PC-9 (cell line): ENCODE data around the gene KIF26A. TPM values are rescaled to one million over a fixed set of nuclear protein-coding genes. Genes with fewer than 3 reads are reported as not detected.

Experiments used
- BruUV-seq: library from RNA; stranded (reverse); fragments of 400-500 nt; replicated peaks from 2 replicates; lab custom pipeline; 2021; lab: Mats Ljungman, UMichigan
- CTCF ChIA-PET: fragments of 300-600 bp; sonication (Branson Sonifier 250); formaldehyde crosslinking; loops from one replicate; lab custom pipeline; 2022; ENCODE audit warnings: antibody characterized with exemption; lab: Charles Lee
- POLR2A ChIA-PET: fragments of 300-600 bp; sonication (Branson Sonifier 250); formaldehyde crosslinking; loops from one replicate; lab custom pipeline; 2022; ENCODE audit warnings: antibody characterized with exemption; ENCODE audit not compliant: unreplicated experiment; lab: Charles Lee
- DNase-seq, 2 experiments: peaks; one replicate each; pipeline versions ENCODE4 v3.0.0 to v3.0.0-alpha.2; 2015 to 2022; ENCODE audit warnings: mixed read lengths in 1 of 2
- H2AFZ ChIP-seq: fragments of 200-600 bp; sonication (generic); 2 replicates; pipeline ENCODE4 v1.8.1; 2017; ENCODE audit warnings: antibody characterized with exemption
- H3F3A ChIP-seq: fragments of 200-600 bp; sonication (generic); 2 replicates; pipeline ENCODE4 v1.8.1; 2017; ENCODE audit warnings: antibody characterized with exemption, mild to moderate bottlenecking, low read depth; ENCODE audit not compliant: insufficient read depth
- H3K27ac ChIP-seq: fragments of 200-600 bp; sonication (generic); 2 replicates; pipeline ENCODE4 v1.6.1; 2016; ENCODE audit warnings: mixed run types
- H3K27me3 ChIP-seq: fragments of 200-600 bp; sonication (generic); 2 replicates; pipeline ENCODE4 v1.6.1; 2016; ENCODE audit warnings: low read depth, mixed run types; ENCODE audit not compliant: insufficient read depth
- H3K36me3 ChIP-seq: fragments of 200-600 bp; sonication (generic); 2 replicates; pipeline ENCODE4 v1.6.1; 2016; ENCODE audit warnings: low read depth, mixed run types
- H3K4me1 ChIP-seq: fragments of 200-600 bp; sonication (generic); replicated peaks from 2 replicates; pipeline ENCODE4 v1.6.1; 2016; ENCODE audit warnings: mixed run types; ENCODE audit not compliant: insufficient read depth
- H3K4me2 ChIP-seq: fragments of 200-600 bp; sonication (generic); 2 replicates; pipeline ENCODE4 v1.6.1; 2017; ENCODE audit warnings: mixed run types
- H3K4me3 ChIP-seq: fragments of 200-600 bp; sonication (generic); 2 replicates; pipeline ENCODE4 v1.6.1; 2016; ENCODE audit warnings: mixed run types
- H3K79me2 ChIP-seq: fragments of 200-600 bp; sonication (generic); 2 replicates; pipeline ENCODE4 v1.6.1; 2017; ENCODE audit warnings: low read depth, mixed run types
- H3K9me2 ChIP-seq: fragments of 200-600 bp; sonication (generic); 2 replicates; pipeline ENCODE4 v1.8.1; 2017; ENCODE audit warnings: mild to moderate bottlenecking; ENCODE audit not compliant: insufficient read depth
- H3K9me3 ChIP-seq: fragments of 200-600 bp; sonication (generic); 2 replicates; pipeline ENCODE4 v1.8.1; 2016; ENCODE audit warnings: low read depth; ENCODE audit not compliant: insufficient read depth
- H4K20me1 ChIP-seq: fragments of 200-600 bp; sonication (generic); 2 replicates; pipeline ENCODE4 v1.8.1; 2017; ENCODE audit not compliant: insufficient read depth
- EZH2 ChIP-seq: fragments of 200-600 bp; sonication (generic); IDR thresholded peaks from 2 replicates; pipeline ENCODE4 v1.8.0; 2017; ENCODE audit warnings: antibody characterized with exemption, low read depth
- intact Hi-C: fragments of 100-400 bp; cut with micrococcal nuclease; formaldehyde crosslinking; loops from one replicate; pipeline ENCODE4 v1.10.0; 2022; ENCODE audit not compliant: unreplicated experiment
- total RNA-seq: library from RNA; stranded (reverse); gene quantifications from 2 replicates; pipeline ENCODE4 v1.2.3, GENCODE V29; 2021
- TF ChIP-seq, protein P1 (sequence below): fragments of 200-600 bp; sonication (generic); conservative IDR thresholded peaks from 2 replicates; pipeline ENCODE4 v1.6.1; 2017; ENCODE audit warnings: mixed run types, antibody characterized with exemption, mild to moderate bottlenecking, moderate library complexity

The KIF26A gene
- total RNA-seq, 1 experiment from 2014 or later: 0.17 TPM

DNA sequence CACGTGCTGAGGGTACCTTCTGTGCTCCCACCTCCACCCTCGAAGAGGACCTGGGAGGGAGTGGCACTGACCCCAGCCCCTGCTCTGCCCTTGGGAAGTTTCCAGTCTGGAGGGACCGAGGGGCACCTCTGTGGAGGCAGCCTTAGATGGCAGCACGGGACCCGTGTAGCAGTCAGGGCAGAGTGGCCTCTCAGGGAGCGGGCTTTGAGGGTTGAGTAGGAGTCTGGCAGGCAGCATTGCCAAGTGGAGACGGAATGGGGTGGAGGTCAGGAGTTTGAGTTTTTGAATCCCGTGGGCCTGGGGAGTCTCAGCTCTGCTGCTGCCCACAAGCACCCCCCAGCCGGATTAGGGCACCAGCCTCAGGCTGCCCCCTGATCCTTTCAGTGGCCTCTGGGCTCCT, 21.6 kb downstream of the KIF26A start:
- Histone ChIP-seq H3K27me3 (peaks cover 84% of the 10 kb centered on the region), H3K4me3 (no peak overlapping the region), H4K20me1 (no peaks in the 10 kb centered on the region), H3K4me2 (no peak overlapping the region), H3K9me2 (no peaks in the 10 kb centered on the region), H2AFZ (no peak overlapping the region), H3K36me3 (no peaks in the 10 kb centered on the region), H3F3A (peaks cover 3% of the 10 kb centered on the region; the same call in 1 of the 2 replicates), H3K9me3 (no peaks in the 10 kb centered on the region), H3K4me1 (no peaks in the 10 kb centered on the region), H3K27ac (no peak overlapping the region), H3K79me2 (no peaks in the 10 kb centered on the region)
- no TSS peak for BruUV-seq
- intact Hi-C loops: no loop called here
- TF ChIP-seq EZH2: no peak
- TF ChIP-seq, protein P1, sequence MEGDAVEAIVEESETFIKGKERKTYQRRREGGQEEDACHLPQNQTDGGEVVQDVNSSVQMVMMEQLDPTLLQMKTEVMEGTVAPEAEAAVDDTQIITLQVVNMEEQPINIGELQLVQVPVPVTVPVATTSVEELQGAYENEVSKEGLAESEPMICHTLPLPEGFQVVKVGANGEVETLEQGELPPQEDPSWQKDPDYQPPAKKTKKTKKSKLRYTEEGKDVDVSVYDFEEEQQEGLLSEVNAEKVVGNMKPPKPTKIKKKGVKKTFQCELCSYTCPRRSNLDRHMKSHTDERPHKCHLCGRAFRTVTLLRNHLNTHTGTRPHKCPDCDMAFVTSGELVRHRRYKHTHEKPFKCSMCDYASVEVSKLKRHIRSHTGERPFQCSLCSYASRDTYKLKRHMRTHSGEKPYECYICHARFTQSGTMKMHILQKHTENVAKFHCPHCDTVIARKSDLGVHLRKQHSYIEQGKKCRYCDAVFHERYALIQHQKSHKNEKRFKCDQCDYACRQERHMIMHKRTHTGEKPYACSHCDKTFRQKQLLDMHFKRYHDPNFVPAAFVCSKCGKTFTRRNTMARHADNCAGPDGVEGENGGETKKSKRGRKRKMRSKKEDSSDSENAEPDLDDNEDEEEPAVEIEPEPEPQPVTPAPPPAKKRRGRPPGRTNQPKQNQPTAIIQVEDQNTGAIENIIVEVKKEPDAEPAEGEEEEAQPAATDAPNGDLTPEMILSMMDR: no peak
- POLR2A ChIA-PET: no interaction called here
- no peak for DNase-seq
- CTCF ChIA-PET: interaction anchor here (0.7 kb wide), 1 partner anchor 398 kb away, joined by 3 read pairs; no protein-coding TSS in a partner anchor

DNA sequence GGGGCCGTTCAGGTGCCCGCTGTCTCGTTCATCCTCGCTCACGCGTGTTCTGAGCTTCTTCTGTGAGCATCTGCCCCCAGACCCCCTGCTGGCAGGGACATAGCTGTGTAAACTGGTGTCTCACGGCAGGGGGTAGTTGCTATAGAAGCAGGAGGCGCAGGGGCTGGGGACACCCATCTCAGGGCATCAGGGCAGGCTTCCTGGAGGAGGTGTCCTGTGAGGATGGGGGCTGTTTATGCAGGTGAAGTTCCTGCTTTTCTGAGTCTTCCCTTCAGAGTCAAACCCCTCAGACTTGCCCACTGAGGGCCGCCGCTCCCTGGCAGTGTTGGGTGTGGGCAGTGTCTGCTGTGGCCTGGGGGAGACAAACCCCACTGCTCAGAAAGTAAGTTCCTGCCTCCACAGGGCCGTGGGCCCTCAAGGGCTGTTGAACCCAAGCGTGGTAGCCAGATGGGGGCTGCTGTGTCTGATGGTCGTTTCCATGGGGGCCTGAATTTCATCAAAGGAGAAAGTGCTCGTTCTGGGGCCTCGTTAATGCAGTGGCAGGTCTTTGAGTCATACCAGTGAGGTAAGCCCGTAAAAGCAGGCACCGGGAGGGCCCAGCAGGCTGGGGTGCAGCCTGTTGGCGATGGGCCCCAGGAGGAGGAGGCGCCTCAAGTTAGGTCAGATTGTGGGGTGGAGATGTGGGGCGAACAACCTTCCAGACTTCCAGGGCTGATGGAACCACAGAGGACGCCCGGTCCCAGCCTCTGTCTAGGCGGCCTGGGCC, 23.4 kb downstream of the KIF26A start:
- no peaks in the 10 kb centered on the region for H3K9me3 ChIP-seq
- H2AFZ ChIP-seq: no peak overlapping the region
- no peak for DNase-seq
- POLR2A ChIA-PET: interaction anchor here (0.5 kb wide), 1 partner anchor 13 kb away, joined by 3 read pairs; no protein-coding TSS in a partner anchor
- CTCF ChIA-PET: no interaction called here
- TF ChIP-seq EZH2: no peak
- TF ChIP-seq, protein P1: no peak
- H3F3A ChIP-seq: peaks cover 6% of the 10 kb centered on the region; the same call in 1 of the 2 replicates
- no peak overlapping the region for H3K4me2 ChIP-seq
- no peaks in the 10 kb centered on the region for H3K79me2 ChIP-seq
- H3K4me3 ChIP-seq: no peak overlapping the region
- no peaks in the 10 kb centered on the region for H3K9me2 ChIP-seq
- H3K36me3 ChIP-seq: no peaks in the 10 kb centered on the region
- no peak overlapping the region for H3K27ac ChIP-seq
- H3K4me1 ChIP-seq: no peaks in the 10 kb centered on the region
- intact Hi-C loops: no loop called here
- BruUV-seq: no TSS peak
- no peaks in the 10 kb centered on the region for H4K20me1 ChIP-seq
- H3K27me3 ChIP-seq: peaks cover 83% of the 10 kb centered on the region

DNA sequence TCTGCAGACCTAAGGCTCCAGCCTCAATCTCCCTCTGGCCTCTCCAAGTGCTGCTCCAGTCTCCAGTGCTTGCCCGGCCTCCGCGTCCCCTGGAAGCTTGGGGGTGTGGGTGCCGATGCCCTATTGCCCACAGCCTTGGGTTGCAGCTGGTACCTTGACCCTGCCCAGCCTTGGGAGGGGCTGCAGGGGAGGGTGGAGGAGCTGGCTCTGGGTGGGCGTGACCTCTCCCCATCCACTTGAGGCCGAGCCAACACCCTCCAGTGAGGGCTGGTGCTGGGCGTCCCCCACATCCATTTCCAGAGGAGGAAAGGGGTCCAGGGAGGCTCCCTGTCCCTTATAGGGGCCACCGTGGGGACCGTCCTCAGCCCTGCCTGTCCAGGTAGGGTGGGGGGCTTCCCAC, 24.1 kb downstream of the KIF26A start:
- no peak for TF ChIP-seq EZH2
- TF ChIP-seq, protein P1: no peak
- Histone ChIP-seq H3K27me3 (peaks cover 86% of the 10 kb centered on the region), H3F3A (peaks cover 6% of the 10 kb centered on the region; the same call in 1 of the 2 replicates), H3K79me2 (no peaks in the 10 kb centered on the region), H3K4me3 (no peak overlapping the region), H2AFZ (no peak overlapping the region), H3K9me2 (no peaks in the 10 kb centered on the region), H3K36me3 (no peaks in the 10 kb centered on the region), H3K4me1 (no peaks in the 10 kb centered on the region), H3K9me3 (no peaks in the 10 kb centered on the region), H3K27ac (no peak overlapping the region), H4K20me1 (no peaks in the 10 kb centered on the region), H3K4me2 (no peak overlapping the region)
- BruUV-seq: no TSS peak
- POLR2A ChIA-PET: no interaction called here
- no peak for DNase-seq
- CTCF ChIA-PET: no interaction called here
- intact Hi-C loops: no loop called here
